ENCODE data around the gene COL3A1. TPM values are rescaled to one million over a fixed set of nuclear protein-coding genes. Genes with fewer than 3 reads are reported as not detected.

The COL3A1 gene
- total RNA-seq, 2 donors from 2014 or later, result not detected

GRCh38 chr2:189014449-189015138 lies 40.4 kb downstream of the COL3A1 start:
- H3K4me1 Mint-ChIP-seq (ENCODE audit: low read depth in 2 of 2), result no peaks in the 10 kb centered on the region
- DNase-seq (ENCODE audit: low spot score), result no peak
- no peaks in the 10 kb centered on the region for H3K36me3 Mint-ChIP-seq
- ATAC-seq, result no peak
- no peak overlapping the region for H3K4me3 Mint-ChIP-seq
- no peaks in the 10 kb centered on the region for H3K27me3 Mint-ChIP-seq
- H3K9me3 Mint-ChIP-seq, result peaks cover 7% of the 10 kb centered on the region
- no peak overlapping the region for H3K27ac Mint-ChIP-seq

- no peak for ATAC-seq
- Mint-ChIP-seq H3K4me1 (ENCODE audit: low read depth in 2 of 2) (no peaks in the 10 kb centered on the region), H3K4me3 (no peak overlapping the region), H3K27ac (no peak overlapping the region), H3K27me3 (no peaks in the 10 kb centered on the region), H3K9me3 (peaks cover 11% of the 10 kb centered on the region), H3K36me3 (no peaks in the 10 kb centered on the region)
- no peak for DNase-seq (ENCODE audit: low spot score)
Measured at GRCh38 chr2:189015359-189015758, 41.2 kb downstream of the COL3A1 start.

GRCh38 chr2:189016311-189016861 lies 42.2 kb downstream of the COL3A1 start:
- DNase-seq (ENCODE audit: low spot score) (no peak), ATAC-seq (no peak)
- H3K4me3 Mint-ChIP-seq, result no peak overlapping the region
- peaks cover 13% of the 10 kb centered on the region for H3K9me3 Mint-ChIP-seq
- no peaks in the 10 kb centered on the region for H3K27me3 Mint-ChIP-seq
- H3K27ac Mint-ChIP-seq, result no peak overlapping the region
- H3K36me3 Mint-ChIP-seq, result no peaks in the 10 kb centered on the region
- no peaks in the 10 kb centered on the region for H3K4me1 Mint-ChIP-seq (ENCODE audit: low read depth in 2 of 2)

DNA sequence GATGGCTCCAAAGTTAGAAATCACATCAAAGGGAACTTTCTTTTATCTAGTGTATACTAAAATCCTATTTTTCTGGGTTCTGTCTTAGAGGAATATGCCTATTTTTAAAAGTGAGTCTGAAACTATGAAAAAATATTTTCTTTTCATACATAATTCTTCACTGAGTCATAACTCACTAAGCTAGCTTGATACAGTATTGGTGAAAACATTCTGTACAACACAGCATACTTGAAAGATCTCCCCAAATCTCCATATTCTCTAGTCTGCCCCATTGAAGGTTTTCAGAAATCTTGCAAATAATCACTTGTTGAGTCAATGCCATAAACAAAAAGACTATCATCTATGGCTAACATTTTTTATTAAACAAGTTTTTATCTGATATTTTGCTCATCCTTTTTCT lies 44.5 kb downstream of the COL3A1 start:
- no peak for ATAC-seq
- peaks cover 18% of the 10 kb centered on the region for H3K9me3 Mint-ChIP-seq
- DNase-seq (ENCODE audit: low spot score), result no peak
- H3K4me3 Mint-ChIP-seq, result no peak overlapping the region
- no peaks in the 10 kb centered on the region for H3K4me1 Mint-ChIP-seq (ENCODE audit: low read depth in 2 of 2)
- no peaks in the 10 kb centered on the region for H3K27me3 Mint-ChIP-seq
- no peaks in the 10 kb centered on the region for H3K36me3 Mint-ChIP-seq
- no peak overlapping the region for H3K27ac Mint-ChIP-seq

DNA sequence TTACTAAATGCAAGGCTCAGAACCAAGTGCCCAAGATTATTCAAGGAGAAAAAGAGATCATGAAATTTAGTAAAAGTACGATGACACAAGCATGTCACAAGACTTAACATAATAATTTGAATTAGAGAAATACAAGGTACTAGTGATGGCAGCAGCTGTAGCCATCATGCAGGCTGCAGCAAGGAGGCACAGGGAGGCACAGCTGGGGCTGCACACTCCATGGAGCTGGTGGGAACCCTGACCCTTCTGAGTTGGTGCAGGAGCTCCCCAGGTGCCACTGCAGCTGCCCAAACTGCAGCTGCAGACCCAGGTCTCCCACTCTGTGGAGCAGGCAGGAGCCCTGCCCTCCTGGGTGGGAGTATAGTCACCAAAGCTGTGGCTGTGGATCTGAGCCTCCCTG lies 46.0 kb downstream of the COL3A1 start:
- no peaks in the 10 kb centered on the region for H3K36me3 Mint-ChIP-seq
- ATAC-seq, result no peak
- H3K27me3 Mint-ChIP-seq, result no peaks in the 10 kb centered on the region
- no peak overlapping the region for H3K4me3 Mint-ChIP-seq
- H3K4me1 Mint-ChIP-seq (ENCODE audit: low read depth in 2 of 2), result no peaks in the 10 kb centered on the region
- no peak for DNase-seq (ENCODE audit: low spot score)
- H3K27ac Mint-ChIP-seq, result no peak overlapping the region
- H3K9me3 Mint-ChIP-seq, result peaks cover 24% of the 10 kb centered on the region

DNA sequence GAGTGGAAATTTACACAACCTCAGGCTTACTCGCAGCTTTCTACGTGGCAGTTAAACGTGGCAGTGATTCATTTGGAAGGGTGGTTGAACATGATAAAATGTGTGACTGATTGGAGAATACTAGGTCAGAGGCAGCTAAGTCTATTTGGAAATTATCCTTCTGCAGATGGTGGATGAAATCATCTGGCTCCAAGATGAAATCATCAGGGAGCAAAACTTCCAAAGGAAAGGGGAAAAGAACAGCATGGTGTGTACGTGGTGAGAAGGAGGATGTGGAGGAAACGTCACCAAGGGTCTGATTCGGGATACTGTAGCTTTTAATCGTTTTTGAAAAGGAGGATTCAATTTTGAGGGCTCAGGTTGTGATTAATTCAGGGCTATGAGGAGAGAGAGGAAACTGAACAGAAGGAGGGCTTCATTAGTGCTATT lies 47.9 kb downstream of the COL3A1 start:
- no peaks in the 10 kb centered on the region for H3K4me1 Mint-ChIP-seq (ENCODE audit: low read depth in 2 of 2)
- no peaks in the 10 kb centered on the region for H3K27me3 Mint-ChIP-seq
- H3K27ac Mint-ChIP-seq, result no peak overlapping the region
- H3K9me3 Mint-ChIP-seq, result peaks cover 27% of the 10 kb centered on the region
- H3K36me3 Mint-ChIP-seq, result no peaks in the 10 kb centered on the region
- no peak overlapping the region for H3K4me3 Mint-ChIP-seq
- ATAC-seq (no peak), DNase-seq (ENCODE audit: low spot score) (no peak)

DNA sequence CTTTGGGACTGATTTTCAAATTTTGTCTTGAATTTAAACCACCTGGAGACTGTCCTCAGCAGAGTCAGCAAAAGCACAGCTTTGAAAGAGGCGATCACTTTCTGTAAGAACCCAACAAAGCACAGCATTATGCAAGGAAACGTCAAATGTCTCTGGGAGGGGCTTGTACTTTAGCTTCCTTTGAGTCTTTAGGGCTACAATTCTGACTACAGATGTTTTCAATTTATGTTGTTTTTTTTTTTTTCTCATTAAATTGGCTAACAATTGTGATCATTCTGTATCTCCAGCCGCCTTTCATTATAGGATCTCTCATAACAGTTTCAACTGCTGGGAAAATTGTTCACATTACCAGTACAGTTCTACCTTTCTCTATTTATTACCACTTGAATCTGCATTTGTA lies 48.3 kb downstream of the COL3A1 start:
- H3K4me3 Mint-ChIP-seq, result no peak overlapping the region
- H3K9me3 Mint-ChIP-seq, result peaks cover 27% of the 10 kb centered on the region
- H3K4me1 Mint-ChIP-seq (ENCODE audit: low read depth in 2 of 2), result no peaks in the 10 kb centered on the region
- no peak for ATAC-seq
- DNase-seq (ENCODE audit: low spot score), result no peak
- H3K27ac Mint-ChIP-seq, result no peak overlapping the region
- no peaks in the 10 kb centered on the region for H3K27me3 Mint-ChIP-seq
- no peaks in the 10 kb centered on the region for H3K36me3 Mint-ChIP-seq

GRCh38 chr2:189024901-189025618 lies 50.9 kb downstream of the COL3A1 start:
- ATAC-seq, result no peak
- Mint-ChIP-seq H3K27me3 (no peaks in the 10 kb centered on the region), H3K4me3 (no peak overlapping the region), H3K27ac (no peak overlapping the region), H3K4me1 (ENCODE audit: low read depth in 2 of 2) (no peaks in the 10 kb centered on the region), H3K9me3 (peaks cover 19% of the 10 kb centered on the region), H3K36me3 (no peaks in the 10 kb centered on the region)
- no peak for DNase-seq (ENCODE audit: low spot score)

DNA sequence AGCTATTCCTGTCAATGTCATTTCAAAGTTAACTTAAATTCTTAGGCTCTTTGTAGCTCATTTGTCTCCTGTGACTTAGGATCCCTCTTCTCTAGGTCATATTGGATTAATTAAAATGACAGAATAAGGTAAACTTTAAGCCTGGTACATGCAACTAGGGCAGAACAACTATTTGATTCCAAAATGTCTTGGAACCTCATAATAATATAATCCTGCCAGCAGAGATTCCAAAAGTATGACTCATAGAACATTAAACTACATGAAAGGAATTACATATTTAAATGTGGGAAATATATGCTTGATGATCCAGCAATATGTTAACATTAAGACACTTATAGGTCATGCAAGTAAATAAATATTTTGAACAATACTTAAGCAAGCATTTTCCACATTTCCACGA lies 63.3 kb downstream of the COL3A1 start:
- H3K27ac Mint-ChIP-seq, result no peak overlapping the region
- H3K36me3 Mint-ChIP-seq, result no peaks in the 10 kb centered on the region
- H3K4me3 Mint-ChIP-seq, result no peak overlapping the region
- H3K4me1 Mint-ChIP-seq (ENCODE audit: low read depth in 2 of 2), result no peaks in the 10 kb centered on the region
- DNase-seq (ENCODE audit: low spot score) (no peak), ATAC-seq (no peak)
- no peaks in the 10 kb centered on the region for H3K9me3 Mint-ChIP-seq
- H3K27me3 Mint-ChIP-seq, result no peaks in the 10 kb centered on the region

DNA sequence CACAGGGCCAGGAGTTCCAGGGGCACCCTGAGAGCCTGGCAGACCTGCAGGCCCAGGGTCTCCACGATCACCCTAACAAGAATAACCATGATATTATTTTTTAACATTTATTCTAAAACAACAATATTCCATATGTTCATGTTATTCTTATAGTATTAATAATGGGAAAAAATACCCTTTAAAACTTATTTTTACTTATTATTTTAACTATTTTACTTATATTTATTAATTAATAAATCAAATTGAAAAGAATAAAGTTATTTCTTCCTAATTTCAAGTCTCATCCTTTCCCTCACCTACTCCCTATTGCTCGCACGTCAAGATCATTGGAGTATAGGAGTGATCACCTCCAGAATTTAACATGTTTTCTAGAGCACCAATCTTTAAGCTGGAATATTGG lies 71.7 kb downstream of the COL3A1 start:
- DNase-seq (ENCODE audit: low spot score) (no peak), ATAC-seq (no peak)
- Mint-ChIP-seq H3K27me3 (no peaks in the 10 kb centered on the region), H3K36me3 (no peaks in the 10 kb centered on the region), H3K4me3 (no peak overlapping the region), H3K4me1 (ENCODE audit: low read depth in 2 of 2) (no peaks in the 10 kb centered on the region), H3K27ac (no peak overlapping the region), H3K9me3 (peaks cover 4% of the 10 kb centered on the region)

GRCh38 chr2:189046320-189046719 lies 72.1 kb downstream of the COL3A1 start:
- Mint-ChIP-seq H3K9me3 (peaks cover 4% of the 10 kb centered on the region), H3K36me3 (no peaks in the 10 kb centered on the region), H3K4me3 (no peak overlapping the region), H3K27me3 (no peaks in the 10 kb centered on the region), H3K4me1 (ENCODE audit: low read depth in 2 of 2) (no peaks in the 10 kb centered on the region), H3K27ac (no peak overlapping the region)
- DNase-seq (ENCODE audit: low spot score) (no peak), ATAC-seq (no peak)

DNA sequence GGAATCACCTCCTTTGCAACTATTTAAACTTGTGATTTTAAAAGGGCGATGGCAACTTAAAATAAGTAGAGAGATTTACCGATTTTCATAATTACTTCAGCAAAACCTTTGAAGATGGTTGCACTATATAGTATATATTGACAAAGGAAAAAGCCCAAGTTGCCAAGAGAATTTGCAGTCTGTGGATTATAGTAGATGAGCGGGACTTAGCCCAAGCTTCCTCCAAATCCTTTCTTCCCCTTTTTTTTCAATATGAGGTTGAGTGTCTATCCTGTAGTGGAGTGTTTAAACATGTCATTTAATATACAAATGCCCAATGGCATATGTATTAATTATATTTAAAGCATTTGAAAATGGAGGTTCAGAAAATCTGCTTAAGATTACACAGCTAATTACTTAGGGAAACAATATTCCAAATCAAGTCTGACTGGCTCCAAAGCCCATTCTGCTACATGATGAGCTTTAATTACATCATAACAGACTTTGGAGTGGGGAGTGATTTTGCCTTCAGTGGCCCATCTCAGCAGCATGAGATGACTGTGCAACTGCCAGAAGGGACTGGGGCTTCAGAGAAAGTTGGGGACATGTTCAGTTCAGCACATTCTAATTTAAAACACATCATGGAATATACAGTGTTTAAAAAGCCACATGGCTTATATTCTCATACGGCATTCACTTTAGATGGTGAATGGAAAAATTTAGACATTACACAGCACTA lies 73.2 kb downstream of the COL3A1 start:
- Mint-ChIP-seq H3K27ac (no peak overlapping the region), H3K4me3 (no peak overlapping the region), H3K9me3 (peaks cover 4% of the 10 kb centered on the region), H3K36me3 (no peaks in the 10 kb centered on the region), H3K4me1 (ENCODE audit: low read depth in 2 of 2) (no peaks in the 10 kb centered on the region), H3K27me3 (no peaks in the 10 kb centered on the region)
- no peak for DNase-seq (ENCODE audit: low spot score)
- ATAC-seq, result no peak

GRCh38 chr2:189048189-189048588 lies 74.0 kb downstream of the COL3A1 start:
- DNase-seq (ENCODE audit: low spot score) (no peak), ATAC-seq (no peak)
- Mint-ChIP-seq H3K4me3 (no peak overlapping the region), H3K4me1 (ENCODE audit: low read depth in 2 of 2) (no peaks in the 10 kb centered on the region), H3K36me3 (no peaks in the 10 kb centered on the region), H3K9me3 (peaks cover 4% of the 10 kb centered on the region), H3K27me3 (no peaks in the 10 kb centered on the region), H3K27ac (no peak overlapping the region)

DNA sequence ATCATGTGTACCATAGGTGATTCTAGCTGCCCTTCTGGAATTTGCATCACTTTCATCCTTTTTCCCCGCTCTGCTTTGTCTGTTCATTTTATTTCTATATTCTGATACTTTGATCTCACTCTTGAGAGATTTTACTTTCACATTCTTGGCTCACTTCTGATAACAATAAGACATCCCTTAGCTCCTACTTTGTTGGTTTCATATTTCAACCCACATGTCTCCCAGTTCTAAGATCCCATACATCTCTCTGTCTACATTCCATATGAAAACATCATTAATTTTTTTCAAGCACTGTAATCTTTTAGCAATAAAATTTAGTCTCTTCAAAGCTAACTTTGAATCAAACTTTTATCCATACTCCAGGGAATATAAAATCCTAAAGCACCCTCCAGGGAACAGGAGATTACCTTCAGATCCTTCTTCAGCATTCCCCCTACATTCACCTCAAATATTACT lies 75.6 kb downstream of the COL3A1 start:
- Mint-ChIP-seq H3K27ac (no peak overlapping the region), H3K36me3 (no peaks in the 10 kb centered on the region), H3K9me3 (peaks cover 4% of the 10 kb centered on the region), H3K4me1 (ENCODE audit: low read depth in 2 of 2) (no peaks in the 10 kb centered on the region), H3K4me3 (no peak overlapping the region), H3K27me3 (no peaks in the 10 kb centered on the region)
- ATAC-seq, result no peak
- DNase-seq (ENCODE audit: low spot score), result no peak

Measured in natural killer cell treated with Interleukin-12 subunit alpha and Interleukin-12 subunit beta and Interleukin-15 and Interleukin-18, amount 100 ng/mL, for 72 hours (primary cell).